Astrocyte of the spinal cord (primary cell): ENCODE measurements around the gene TRMT10A.
"Not testable (repeated sequence)": the region's sequence is repeated elsewhere in the genome, so short reads cannot be mapped to it uniquely, and the experiment has no call there.

Experiments used
- DNase-seq: peaks from one replicate; pipeline ENCODE4 v3.0.0; 2011; ENCODE audit warnings: low read depth, low spot score
- H3K4me3 ChIP-seq: 2 replicates; pipeline ENCODE4 v1.5.1; 2011; ENCODE audit warnings: low read depth, mild to moderate bottlenecking, low read length, moderate library complexity
- CTCF ChIP-seq: IDR thresholded peaks from 2 replicates; pipeline ENCODE4 v1.5.1; 2012; ENCODE audit warnings: low read depth, mild to moderate bottlenecking, low read length, inconsistent platforms
- in situ Hi-C: cut with HindIII; loops from 2 replicates; pipeline ENCODE4 v1.10.0; 2017; ENCODE audit warnings: low sequenced_read_pairs

The TRMT10A gene

GRCh38 chr4:99564921-99565320 lies 1.1 kb upstream of the TRMT10A start:
- in situ Hi-C loops, result no loop called here
- no peak for DNase-seq
- H3K4me3 ChIP-seq, result no peak overlapping the region
- TF ChIP-seq CTCF, result no peak

- H3K4me3 ChIP-seq, result no peak overlapping the region
- TF ChIP-seq CTCF, result no peak
- DNase-seq, result no peak
- in situ Hi-C loops, result no loop called here
Measured at GRCh38 chr4:99552872-99553271, 11.0 kb downstream of the TRMT10A start.

- no peak for TF ChIP-seq CTCF
- H3K4me3 ChIP-seq, result no peak overlapping the region
- in situ Hi-C loops, result no loop called here
- DNase-seq, result no peak
Measured at GRCh38 chr4:99540277-99540939, 23.4 kb downstream of the TRMT10A start.

GRCh38 chr4:99537674-99538073 lies 26.2 kb downstream of the TRMT10A start:
- in situ Hi-C loops, result no loop called here
- TF ChIP-seq CTCF, result no peak
- no peak for DNase-seq
- no peak overlapping the region for H3K4me3 ChIP-seq

- no peak for DNase-seq
- in situ Hi-C loops, result no loop called here
- no peak overlapping the region for H3K4me3 ChIP-seq
- TF ChIP-seq CTCF, result no peak
Measured at GRCh38 chr4:99536848-99537247, 27.0 kb downstream of the TRMT10A start.

GRCh38 chr4:99536271-99536670 lies 27.6 kb downstream of the TRMT10A start:
- in situ Hi-C loops, result no loop called here

GRCh38 chr4:99534699-99535098 lies 29.1 kb downstream of the TRMT10A start:
- in situ Hi-C loops, H3K4me3 ChIP-seq, DNase-seq: not testable (repeated sequence)

More at GRCh38 chr4:99536271-99536670, 27.6 kb downstream of the TRMT10A start:
- no peak for DNase-seq
- TF ChIP-seq CTCF, result no peak
- H3K4me3 ChIP-seq, result no peak overlapping the region
